ENCODE data around the gene ENPP3.

Gene ENPP3

GRCh38 chr6:131636880-131637792, at the start of gene ENPP3:
Gene ENPP3 (plus strand): TSS chr6:131637302. CDS start chr6:131637385, 83 bp downstream.
- no peak for DNase-seq

GRCh38 chr6:131587909-131588308, 49.2 kb upstream of the ENPP3 start:
- no peak for DNase-seq

- DNase-seq, result no peak
These were observed 48.5 kb upstream of the ENPP3 start for GRCh38 chr6:131588643-131589042.

GRCh38 chr6:131592935-131593334, 44.2 kb upstream of the ENPP3 start:
- DNase-seq, result no peak

GRCh38 chr6:131594074-131594473, 43.0 kb upstream of the ENPP3 start:
- DNase-seq, result no peak

- no peak for DNase-seq
These were observed 39.7 kb upstream of the ENPP3 start for GRCh38 chr6:131597446-131597845.

GRCh38 chr6:131600716-131601115, 36.4 kb upstream of the ENPP3 start:
- DNase-seq, result no peak

- DNase-seq, result no peak
These were observed 34.3 kb upstream of the ENPP3 start for GRCh38 chr6:131602781-131603312.

- DNase-seq, result no peak
These were observed 23.7 kb upstream of the ENPP3 start for GRCh38 chr6:131613296-131613925.

GRCh38 chr6:131615275-131615674, 21.8 kb upstream of the ENPP3 start:
- no peak for DNase-seq

GRCh38 chr6:131627724-131628682, 9.1 kb upstream of the ENPP3 start, which contains the start of gene MED23:
Gene MED23 (minus strand): TSS chr6:131628242. CDS start chr6:131628049, 193 bp downstream.
- DNase-seq, result peak; percentile 94

GRCh38 chr6:131628726-131629125, 8.4 kb upstream of the ENPP3 start:
- DNase-seq, result no peak

GRCh38 chr6:131629651-131630050, 7.5 kb upstream of the ENPP3 start:
- no peak for DNase-seq

GRCh38 chr6:131631625-131632289, 5.3 kb upstream of the ENPP3 start:
- no peak for DNase-seq

- no peak for DNase-seq
These were observed 1.4 kb upstream of the ENPP3 start for GRCh38 chr6:131635384-131636340.

GRCh38 chr6:131638013-131638412, 911 bp downstream of the ENPP3 start:
- DNase-seq, result no peak

- DNase-seq, result no peak
These were observed 3.0 kb downstream of the ENPP3 start for GRCh38 chr6:131640100-131640499.

- no peak for DNase-seq
These were observed 3.5 kb downstream of the ENPP3 start for GRCh38 chr6:131640576-131640975.

GRCh38 chr6:131641554-131641953, 4.5 kb downstream of the ENPP3 start:
- DNase-seq, result no peak

- DNase-seq, result no peak
These were observed 5.5 kb downstream of the ENPP3 start for GRCh38 chr6:131642565-131642964.

Data from NCI-H2171 treated with DMSO at 0.1 percent for 48 hours (cell line).